Lung (tissue), 12 donors: ENCODE data around the gene IGSF21. TPM values are rescaled to one million over a fixed set of nuclear protein-coding genes. Genes with fewer than 3 reads are reported as not detected.

Experiments used
- ATAC-seq: fragments of 200-7000 bp; cut with Tn5 transposase; one replicate; pipeline ENCODE4 v1.9.1; 2020; ENCODE audit warnings: moderate number of reproducible peaks; ENCODE audit not compliant: insufficient read depth, low FRiP score
- DNase-seq, 3 donors: peaks; one replicate each; pipeline ENCODE4 v3.0.0-alpha.2; 2013 to 2017
- H3K27ac ChIP-seq, 2 donors: one replicate each; pipeline ENCODE4 v1.5.1; 2013; ENCODE audit warnings: mild to moderate bottlenecking in 2 of 2, moderate library complexity in 2 of 2, control low read depth in 1 of 2, inconsistent platforms in 1 of 2, low read depth in 1 of 2, low read length in 1 of 2
- H3K27me3 ChIP-seq, 3 donors: one replicate each; pipeline ENCODE4 v1.5.1; 2013; ENCODE audit warnings: low read length in 2 of 3; ENCODE audit not compliant: control insufficient read depth in 3 of 3, insufficient read depth in 3 of 3
- H3K36me3 ChIP-seq, 4 donors: one replicate each; pipeline ENCODE4 v1.5.1; 2013; ENCODE audit warnings: low read length in 4 of 4, mild to moderate bottlenecking in 1 of 4, moderate library complexity in 1 of 4; ENCODE audit not compliant: control insufficient read depth in 4 of 4, insufficient read depth in 4 of 4
- H3K4me1 ChIP-seq, 5 donors: one replicate each; pipeline ENCODE4 v1.5.1; 2013; ENCODE audit warnings: low read length in 5 of 5, mild to moderate bottlenecking in 2 of 5, moderate library complexity in 1 of 5; ENCODE audit not compliant: control insufficient read depth in 5 of 5, insufficient read depth in 5 of 5
- H3K4me3 ChIP-seq: one replicate; pipeline ENCODE4 v1.5.1; 2013; ENCODE audit warnings: mild to moderate bottlenecking, control low read depth, moderate library complexity
- H3K9ac ChIP-seq, 2 donors: one replicate each; pipeline ENCODE4 v1.5.1; 2013; ENCODE audit warnings: low read length in 2 of 2, control low read depth in 1 of 2; ENCODE audit not compliant: insufficient read depth in 1 of 2
- H3K9me3 ChIP-seq, 4 donors: one replicate each; pipeline ENCODE4 v1.5.1; 2013; ENCODE audit warnings: low read length in 3 of 4, mild to moderate bottlenecking in 1 of 4, moderate library complexity in 1 of 4; ENCODE audit not compliant: control insufficient read depth in 4 of 4, insufficient read depth in 3 of 4
- WGBS, 2 donors: extraction: QIAGEN DNeasy Blood & Tissue Kit; methylation state at CpG; one replicate each; pipeline ENCODE4 v1.1.7; 2013; 5-methylcytosine and 5-hydroxymethylcytosine counted together
- polyA plus RNA-seq, 2 donors: library from polyadenylated mRNA; stranded (reverse); fragments of 200-250 nt; gene quantifications; one replicate each; pipeline ENCODE4 v1.2.1, GENCODE V29; 2013
- total RNA-seq, 2 donors: library from RNA; depleted of rRNA in 1 of 2; stranded (reverse); fragments of >200 nt in 1 of 2; gene quantifications; one replicate each; pipeline ENCODE4 v1.2.1, GENCODE V29; 2014 to 2021
- TF ChIP-seq, protein P1 (sequence below): IDR thresholded peaks from 2 replicates; pipeline ENCODE4 v1.5.1; 2012; ENCODE audit warnings: mild to moderate bottlenecking; ENCODE audit errors: control extremely low read depth, extremely low read depth
- donor health status: control.
- donor health status: control.
- donor health status: Bipolar disorder and iron deficiency.
- donor health status: healthy.
- donor health status: DM: yes; HTN: yes; CAD: no.

IGSF21 gene
- total and polyA plus RNA-seq, 4 donors, result 0.18 to 2.6 (median 0.62) TPM

DNA sequence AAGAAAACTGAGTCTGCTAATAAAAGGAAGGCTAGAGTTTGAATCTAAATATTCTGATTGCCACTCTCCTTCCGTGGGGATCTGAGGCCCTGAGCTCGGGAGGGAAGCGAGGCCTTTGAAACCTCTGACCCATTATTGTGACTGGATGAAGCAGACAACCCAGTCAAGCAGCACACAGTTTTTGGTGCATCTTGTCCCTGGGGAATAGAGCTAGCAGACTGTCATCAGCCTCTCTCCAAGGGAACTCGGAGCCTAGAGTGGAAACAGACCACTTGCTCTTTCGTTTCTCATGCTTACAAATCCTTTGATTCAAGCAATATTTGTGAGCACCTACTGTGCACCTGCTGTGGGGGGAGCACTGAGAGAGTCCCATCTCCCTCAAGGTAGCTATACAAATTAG, 240.0 kb downstream of the IGSF21 start:
- 81 to 85% methylated on average over 5 of the region's 5 CpGs for WGBS, 2 donors

DNA sequence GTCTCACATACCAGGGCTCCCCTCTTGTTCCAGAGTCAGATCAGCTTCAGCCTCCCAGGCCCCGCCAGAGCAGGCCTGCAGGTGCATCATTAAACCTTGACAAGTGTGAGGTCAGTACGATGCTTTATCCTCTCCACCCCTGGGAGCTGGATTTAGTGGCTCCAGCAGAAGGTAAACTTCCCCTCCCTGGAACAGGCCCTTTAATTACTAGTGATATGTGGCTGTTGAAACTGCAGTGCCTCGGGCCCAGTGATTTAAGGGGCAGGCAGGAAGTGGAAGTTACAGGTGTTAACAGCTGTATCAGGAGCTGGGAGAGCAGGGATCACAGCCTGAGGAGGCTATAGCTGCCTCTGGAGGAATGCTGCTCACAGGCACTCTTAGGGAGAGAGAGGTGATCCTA, 240.8 kb downstream of the IGSF21 start:
- H3K4me3 ChIP-seq, result no peak overlapping the region
- no peaks in the 10 kb centered on the region for H3K9me3 ChIP-seq
- peaks cover 0 to 6% (median 3%) of the 10 kb centered on the region in 3 donors for H3K27me3 ChIP-seq
- ATAC-seq, result no peak
- no peak for DNase-seq
- no peaks in the 10 kb centered on the region for H3K4me1 ChIP-seq
- H3K27ac ChIP-seq, result no peak overlapping the region
- TF ChIP-seq, protein P1, sequence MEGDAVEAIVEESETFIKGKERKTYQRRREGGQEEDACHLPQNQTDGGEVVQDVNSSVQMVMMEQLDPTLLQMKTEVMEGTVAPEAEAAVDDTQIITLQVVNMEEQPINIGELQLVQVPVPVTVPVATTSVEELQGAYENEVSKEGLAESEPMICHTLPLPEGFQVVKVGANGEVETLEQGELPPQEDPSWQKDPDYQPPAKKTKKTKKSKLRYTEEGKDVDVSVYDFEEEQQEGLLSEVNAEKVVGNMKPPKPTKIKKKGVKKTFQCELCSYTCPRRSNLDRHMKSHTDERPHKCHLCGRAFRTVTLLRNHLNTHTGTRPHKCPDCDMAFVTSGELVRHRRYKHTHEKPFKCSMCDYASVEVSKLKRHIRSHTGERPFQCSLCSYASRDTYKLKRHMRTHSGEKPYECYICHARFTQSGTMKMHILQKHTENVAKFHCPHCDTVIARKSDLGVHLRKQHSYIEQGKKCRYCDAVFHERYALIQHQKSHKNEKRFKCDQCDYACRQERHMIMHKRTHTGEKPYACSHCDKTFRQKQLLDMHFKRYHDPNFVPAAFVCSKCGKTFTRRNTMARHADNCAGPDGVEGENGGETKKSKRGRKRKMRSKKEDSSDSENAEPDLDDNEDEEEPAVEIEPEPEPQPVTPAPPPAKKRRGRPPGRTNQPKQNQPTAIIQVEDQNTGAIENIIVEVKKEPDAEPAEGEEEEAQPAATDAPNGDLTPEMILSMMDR, result no peak
- H3K36me3 ChIP-seq, result no peaks in the 10 kb centered on the region
- WGBS, 2 donors, result 40 to 44% methylated on average over 3 of the region's 3 CpGs
- no peak overlapping the region for H3K9ac ChIP-seq

More for the DNA sequence above, 240.0 kb downstream of the IGSF21 start:
- Histone ChIP-seq H3K9ac (no peak overlapping the region), H3K4me1 (no peaks in the 10 kb centered on the region), H3K4me3 (no peak overlapping the region), H3K27ac (no peak overlapping the region), H3K9me3 (no peaks in the 10 kb centered on the region), H3K36me3 (no peaks in the 10 kb centered on the region), H3K27me3 (peaks cover 0 to 4% (median 3%) of the 10 kb centered on the region in 3 donors)
- ATAC-seq (no peak), DNase-seq (no peak)
- TF ChIP-seq, protein P1, result no peak

DNA sequence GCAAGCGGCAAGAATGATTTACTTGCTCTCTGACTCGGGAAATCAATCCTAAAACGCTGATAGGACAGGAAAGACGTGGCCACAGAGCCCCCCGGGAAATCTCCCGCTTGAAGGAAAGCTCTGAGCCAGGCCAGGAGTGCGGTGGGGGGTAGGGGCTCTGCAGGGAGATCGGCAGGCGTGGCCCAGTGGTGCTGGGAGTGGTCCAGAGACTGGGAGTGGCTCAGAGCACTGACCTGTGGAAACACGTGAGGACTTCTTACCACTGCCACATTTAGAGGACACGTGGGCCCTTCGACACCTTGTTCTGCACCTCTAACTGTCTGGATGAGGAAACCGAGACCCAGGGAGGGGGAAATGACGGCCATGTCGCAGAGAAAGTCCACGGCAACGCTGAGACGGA, 243.1 kb downstream of the IGSF21 start:
- Histone ChIP-seq H3K27ac (no peak overlapping the region), H3K4me3 (no peak overlapping the region), H3K9me3 (no peaks in the 10 kb centered on the region), H3K27me3 (peaks cover 0 to 13% (median 3%) of the 10 kb centered on the region in 3 donors), H3K4me1 (peaks cover 0 to 5% (median 0%) of the 10 kb centered on the region in 5 donors), H3K9ac (no peak overlapping the region), H3K36me3 (no peaks in the 10 kb centered on the region)
- DNase-seq (no peak), ATAC-seq (no peak)
- TF ChIP-seq, protein P1, result no peak
- WGBS, 2 donors, result 64 to 67% methylated on average over 18 of the region's 18 CpGs

DNA sequence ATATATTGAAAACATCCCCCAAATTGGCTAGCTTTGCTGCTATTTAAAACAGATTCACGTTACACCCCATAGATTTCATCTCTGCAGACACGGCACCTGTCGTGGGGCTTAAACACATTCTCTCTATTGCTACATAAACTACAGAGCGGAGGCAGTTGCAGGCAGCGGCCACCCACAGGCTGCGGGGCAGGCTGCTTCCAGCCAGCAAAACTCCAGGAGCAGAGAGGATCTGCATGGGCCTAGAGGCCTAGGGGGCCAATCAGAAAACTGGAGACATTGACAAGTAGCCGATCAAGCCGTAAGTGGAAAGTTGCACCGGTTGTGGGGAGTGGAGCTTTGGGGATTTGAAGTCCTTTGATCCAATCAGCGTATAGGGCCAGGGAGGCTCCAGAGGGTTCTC, 244.1 kb downstream of the IGSF21 start:
- 68 to 79% methylated on average over 10 of the region's 10 CpGs for WGBS, 2 donors
- Histone ChIP-seq H3K4me1 (peaks cover 0 to 5% (median 0%) of the 10 kb centered on the region in 5 donors), H3K4me3 (no peak overlapping the region), H3K9ac (no peak overlapping the region), H3K27ac (no peak overlapping the region), H3K36me3 (no peaks in the 10 kb centered on the region), H3K9me3 (no peaks in the 10 kb centered on the region), H3K27me3 (peaks cover 0 to 13% (median 3%) of the 10 kb centered on the region in 3 donors)
- TF ChIP-seq, protein P1, result no peak
- DNase-seq, result no peak
- no peak for ATAC-seq
